HepG2 (cell line): ENCODE data around the gene B3GNT7. TPM values are rescaled to one million over a fixed set of nuclear protein-coding genes. Genes with fewer than 3 reads are reported as not detected.
A peak's percentile ranks its signal among the peaks of the same experiment; 100 is the strongest.

Experiments used
- AHR ChIP-seq: IDR thresholded peaks from 2 replicates; pipeline ENCODE4 v1.6.1; 2018; ENCODE audit warnings: missing genetic modification reagents, missing compliant biosample characterization
- ATRX ChIP-seq: sonication (generic); formaldehyde crosslinking; IDR thresholded peaks from 2 replicates; pipeline ENCODE4 v1.4.0; 2020; ENCODE audit warnings: missing genetic modification reagents, borderline replicate concordance
- JUNB ChIP-seq: sonication (generic); formaldehyde crosslinking; IDR thresholded peaks from 2 replicates; pipeline ENCODE4 v1.8.0; 2022; ENCODE audit warnings: missing genetic modification reagents, mild to moderate bottlenecking, borderline replicate concordance
- LBX2 ChIP-seq: sonication (generic); formaldehyde crosslinking; IDR thresholded peaks from 2 replicates; pipeline ENCODE4 v1.5.0; 2020; ENCODE audit warnings: missing genetic modification reagents, mild to moderate bottlenecking, borderline replicate concordance
- LCORL ChIP-seq, 2 experiments: fragments of 450-650 bp in 1 of 2; sonication (generic) in 1 of 2; formaldehyde crosslinking in 1 of 2; IDR thresholded peaks; 2 replicates each; pipeline versions ENCODE4 v1.5.0 to v1.6.1; 2017 to 2020; ENCODE audit warnings: antibody characterized with exemption in 1 of 2, missing genetic modification reagents in 1 of 2
- MAFF ChIP-seq: IDR thresholded peaks from 2 replicates; pipeline ENCODE4 v1.6.1; 2011; ENCODE audit warnings: low read depth, low read length, improper control_type of control experiment
- MAFK ChIP-seq, 2 experiments: IDR thresholded peaks in 1 of 2; conservative IDR thresholded peaks in 1 of 2; 2 replicates each; pipeline ENCODE4 v1.6.1; 2011; ENCODE audit warnings: improper control_type of control experiment in 2 of 2, low read length in 2 of 2
- MAZ ChIP-seq, 2 experiments: sonication (generic) in 1 of 2; formaldehyde crosslinking in 1 of 2; IDR thresholded peaks; 2 replicates each; pipeline versions ENCODE4 v1.5.0 to v1.6.1; 2012 to 2020; ENCODE audit warnings: low read depth in 2 of 2, mild to moderate bottlenecking in 2 of 2, borderline replicate concordance in 1 of 2, improper control_type of control experiment in 1 of 2, low read length in 1 of 2, missing genetic modification reagents in 1 of 2, moderate library complexity in 1 of 2
- MIER2 ChIP-seq: IDR thresholded peaks from 2 replicates; pipeline ENCODE4 v1.6.1; 2016; ENCODE audit warnings: missing biosample characterization, missing genetic modification reagents
- MIER3 ChIP-seq: IDR thresholded peaks from 2 replicates; pipeline ENCODE4 v1.6.1; 2016; ENCODE audit warnings: missing compliant biosample characterization, borderline replicate concordance
- NPAS2 ChIP-seq: sonication (generic); formaldehyde crosslinking; IDR thresholded peaks from 2 replicates; pipeline ENCODE4 v1.8.0; 2022; ENCODE audit warnings: mild to moderate bottlenecking, missing genetic modification reagents, borderline replicate concordance
- PHB2 ChIP-seq: fragments of 450-650 bp; IDR thresholded peaks from 2 replicates; pipeline ENCODE4 v1.6.1; 2018; ENCODE audit not compliant: partially characterized antibody
- RBM22 ChIP-seq: fragments of 200-400 bp; formaldehyde crosslinking; optimal IDR thresholded peaks from 2 replicates; pipeline ENCODE3; 2017; ENCODE audit warnings: mild to moderate bottlenecking, low read length, moderate library complexity
- RFX5 ChIP-seq: IDR thresholded peaks from 2 replicates; pipeline ENCODE4 v1.6.1; 2011; ENCODE audit warnings: low read depth, low read length, improper control_type of control experiment
- RXRA ChIP-seq: sonication (generic); formaldehyde crosslinking; IDR thresholded peaks from 2 replicates; pipeline ENCODE4 v1.5.1; 2020; ENCODE audit warnings: missing genetic modification reagents
- SAFB2 ChIP-seq: sonication (generic); formaldehyde crosslinking; IDR thresholded peaks from 2 replicates; pipeline ENCODE4 v1.5.1; 2020; ENCODE audit warnings: missing genetic modification reagents, low read depth, mild to moderate bottlenecking, borderline replicate concordance
- SAP130 ChIP-seq: IDR thresholded peaks from 2 replicates; pipeline ENCODE4 v1.6.1; 2016; ENCODE audit warnings: low read depth
- SMYD3 ChIP-seq: sonication (generic); formaldehyde crosslinking; IDR thresholded peaks from 2 replicates; pipeline ENCODE4 v1.8.1; 2023; ENCODE audit warnings: mild to moderate bottlenecking, missing genetic modification reagents
- ZNF138 ChIP-seq: sonication (generic); formaldehyde crosslinking; IDR thresholded peaks from 2 replicates; pipeline ENCODE4 v1.5.0; 2020; ENCODE audit warnings: mild to moderate bottlenecking, low read depth, missing genetic modification reagents
- ZNF205 ChIP-seq: IDR thresholded peaks from 2 replicates; pipeline ENCODE4 v1.6.1; 2018; ENCODE audit warnings: missing biosample characterization, missing genetic modification reagents
- ZNF235 ChIP-seq: sonication (generic); formaldehyde crosslinking; IDR thresholded peaks from 2 replicates; pipeline ENCODE4 v1.8.1; 2023; ENCODE audit warnings: mild to moderate bottlenecking, missing genetic modification reagents, borderline replicate concordance
- ZNF510 ChIP-seq: sonication (generic); formaldehyde crosslinking; IDR thresholded peaks from 2 replicates; pipeline ENCODE4 v1.4.0; 2020; ENCODE audit warnings: low read depth, mild to moderate bottlenecking, missing genetic modification reagents
- ZNF562 ChIP-seq: sonication (generic); formaldehyde crosslinking; IDR thresholded peaks from 2 replicates; pipeline ENCODE4 v1.8.0; 2022; ENCODE audit warnings: missing genetic modification reagents, borderline replicate concordance
- ZNF605 ChIP-seq: sonication (generic); formaldehyde crosslinking; IDR thresholded peaks from 2 replicates; pipeline ENCODE4 v1.8.0; 2022; ENCODE audit warnings: mild to moderate bottlenecking, missing genetic modification reagents
- ZNF788 ChIP-seq: sonication (generic); formaldehyde crosslinking; IDR thresholded peaks from 2 replicates; pipeline ENCODE4 v1.5.0; 2020; ENCODE audit warnings: mild to moderate bottlenecking, missing genetic modification reagents, borderline replicate concordance
- polyA plus RNA-seq, 8 experiments: library from polyadenylated mRNA; depleted of rRNA in 3 of 8; stranded (reverse) in 7 of 8; unstranded in 1 of 8; fragments of >200 nt; fragmentation: Illumina TruSeq in 4 of 8; extraction: Trizol in 4 of 8; gene quantifications; 2 replicates each; pipeline versions ENCODE4 v1.2.1 to v1.2.3, GENCODE V29; 2011 to 2016; ENCODE audit warnings: low read depth in 4 of 8, missing spikeins in 1 of 8, mixed read lengths in 1 of 8; ENCODE audit not compliant: insufficient read depth in 1 of 8
- total RNA-seq, 5 experiments: library from RNA; depleted of rRNA; stranded (reverse); fragments of >200 nt; fragmentation: Illumina TruSeq; extraction: Trizol; gene quantifications; 2 replicates each; pipeline ENCODE4 v1.2.3, GENCODE V29; 2016; ENCODE audit warnings: low read depth in 1 of 5
- TF ChIP-seq, protein P1 (sequence below): sonication (generic); formaldehyde crosslinking; conservative IDR thresholded peaks from 2 replicates; pipeline ENCODE4 v1.4.0; 2020; ENCODE audit warnings: missing genetic modification reagents
- TF ChIP-seq, protein P2 (sequence below), 2 experiments: sonication (generic) in 1 of 2; formaldehyde crosslinking in 1 of 2; IDR thresholded peaks; 2 replicates each; pipeline versions ENCODE4 v1.5.1 to v1.6.1; 2011 to 2020; ENCODE audit warnings: borderline replicate concordance in 1 of 2, low read depth in 1 of 2, low read length in 1 of 2, mild to moderate bottlenecking in 1 of 2, missing genetic modification reagents in 1 of 2, moderate library complexity in 1 of 2

The B3GNT7 gene
- total and polyA plus RNA-seq, 2 of the 13 experiments (the other 11 are each of a cell fraction or from before 2014, with no cell fraction given): 0.04 to 0.24 TPM

DNA sequence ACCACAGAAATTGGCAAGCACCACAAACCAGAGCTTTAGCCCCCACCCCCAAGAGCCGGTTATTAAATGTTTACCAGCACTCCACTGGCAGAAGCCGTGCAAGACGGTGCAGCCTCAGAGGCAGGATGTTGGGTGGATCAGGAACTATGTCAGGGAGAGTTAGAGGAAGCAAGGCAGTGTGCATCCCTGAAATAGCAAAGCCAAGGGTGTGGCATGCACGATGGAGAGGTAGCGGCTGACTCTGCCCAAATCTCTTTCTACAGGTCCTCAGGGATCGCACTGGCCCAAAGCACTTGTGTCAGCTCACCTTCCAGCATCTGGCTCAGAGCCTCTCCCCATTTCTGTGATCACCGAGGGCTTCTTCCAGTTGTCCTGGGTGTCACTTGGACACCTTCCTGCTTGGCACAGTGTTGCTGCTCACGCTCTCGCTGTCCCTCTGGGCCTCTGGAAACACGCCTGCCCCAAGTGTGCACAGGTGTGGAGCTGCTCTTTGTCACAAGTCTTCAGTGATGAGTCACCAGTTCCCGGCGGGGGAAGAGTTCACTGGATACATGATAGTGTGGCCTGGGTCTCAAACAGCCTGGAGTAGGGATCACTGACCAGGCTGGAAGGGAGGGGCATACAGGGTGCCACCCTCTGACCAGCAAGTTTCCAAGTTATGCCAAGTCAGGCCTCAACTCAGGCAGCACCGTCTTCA lies 17.3 kb upstream of the B3GNT7 start (continued):
- no peak for TF ChIP-seq ZNF205 (CRISPR knock-in tag)
- TF ChIP-seq MIER3 (CRISPR knock-in tag): no peak
- no peak for TF ChIP-seq MIER2
- TF ChIP-seq ZNF138 (CRISPR knock-in tag): no peak
- no peak for TF ChIP-seq SAFB2
- TF ChIP-seq RFX5: peak; percentile 25; the same call in 1 of the 2 replicates
- peak; percentile 6; the same call in 1 of the 2 replicates for TF ChIP-seq MAFF
- peak; percentile 59; the same call in 1 of the 2 replicates for TF ChIP-seq RXRA (CRISPR knock-in tag)
- TF ChIP-seq, protein P1, sequence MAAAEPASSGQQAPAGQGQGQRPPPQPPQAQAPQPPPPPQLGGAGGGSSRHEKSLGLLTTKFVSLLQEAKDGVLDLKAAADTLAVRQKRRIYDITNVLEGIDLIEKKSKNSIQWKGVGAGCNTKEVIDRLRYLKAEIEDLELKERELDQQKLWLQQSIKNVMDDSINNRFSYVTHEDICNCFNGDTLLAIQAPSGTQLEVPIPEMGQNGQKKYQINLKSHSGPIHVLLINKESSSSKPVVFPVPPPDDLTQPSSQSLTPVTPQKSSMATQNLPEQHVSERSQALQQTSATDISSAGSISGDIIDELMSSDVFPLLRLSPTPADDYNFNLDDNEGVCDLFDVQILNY (CRISPR knock-in tag): no peak
- peak; percentile 76 for TF ChIP-seq JUNB (CRISPR knock-in tag)
- TF ChIP-seq ZNF605: peak; percentile 47; the same call in 1 of the 2 replicates
- 0 out of 2 replicates have a peak, but pooled peaks have one; percentile 19 for TF ChIP-seq ZNF788 (CRISPR knock-in tag)
- no peak for TF ChIP-seq ZNF562
- TF ChIP-seq LCORL (IDR thresholded peaks at IDR 0.05): no peak
- 0 out of 2 replicates have a peak, but pooled peaks have one; percentile 29 for TF ChIP-seq LCORL (CRISPR knock-in tag; IDR thresholded peaks at IDR 0.05)
- no peak for TF ChIP-seq LBX2 (CRISPR knock-in tag)
- TF ChIP-seq PHB2: no peak
- TF ChIP-seq SMYD3: no peak
- no peak for TF ChIP-seq ZNF510 (CRISPR knock-in tag)
- no peak for TF ChIP-seq MAZ (IDR thresholded peaks at IDR 0.05; ENCODE audit: borderline replicate concordance, low read depth, low read length)
- TF ChIP-seq MAZ (CRISPR knock-in tag; IDR thresholded peaks at IDR 0.05; ENCODE audit: low read depth): no peak
- TF ChIP-seq ZNF235 (CRISPR knock-in tag): no peak
- TF ChIP-seq RBM22: no peak
- no peak for TF ChIP-seq NPAS2 (CRISPR knock-in tag)
- TF ChIP-seq, protein P2, sequence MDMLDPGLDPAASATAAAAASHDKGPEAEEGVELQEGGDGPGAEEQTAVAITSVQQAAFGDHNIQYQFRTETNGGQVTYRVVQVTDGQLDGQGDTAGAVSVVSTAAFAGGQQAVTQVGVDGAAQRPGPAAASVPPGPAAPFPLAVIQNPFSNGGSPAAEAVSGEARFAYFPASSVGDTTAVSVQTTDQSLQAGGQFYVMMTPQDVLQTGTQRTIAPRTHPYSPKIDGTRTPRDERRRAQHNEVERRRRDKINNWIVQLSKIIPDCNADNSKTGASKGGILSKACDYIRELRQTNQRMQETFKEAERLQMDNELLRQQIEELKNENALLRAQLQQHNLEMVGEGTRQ (IDR thresholded peaks at IDR 0.05; ENCODE audit: low read depth, low read length): no peak
- TF ChIP-seq, protein P2 (CRISPR knock-in tag; IDR thresholded peaks at IDR 0.05; ENCODE audit: borderline replicate concordance): no peak
- no peak for TF ChIP-seq AHR (CRISPR knock-in tag)
- TF ChIP-seq MAFK (conservative IDR thresholded peaks at IDR 0.05 in 1 of 2, IDR thresholded peaks at IDR 0.05 in 1 of 2; ENCODE audit: low read length in 2 of 2): 0 out of 4 replicates have a peak, but pooled peaks of 1 of the 2 experiments have one; percentile 1
- peak; percentile 50; the same call in 1 of the 2 replicates for TF ChIP-seq SAP130 (CRISPR knock-in tag)
- TF ChIP-seq ATRX (CRISPR knock-in tag): no peak
